ENCODE measurements around the gene ANKMY1. TPM values are rescaled to one million over a fixed set of nuclear protein-coding genes. Genes with fewer than 3 reads are reported as not detected.

The ANKMY1 gene
- total and polyA plus RNA-seq, 2 experiments from 2014 or later, result 2.3 to 8.9 TPM

DNA sequence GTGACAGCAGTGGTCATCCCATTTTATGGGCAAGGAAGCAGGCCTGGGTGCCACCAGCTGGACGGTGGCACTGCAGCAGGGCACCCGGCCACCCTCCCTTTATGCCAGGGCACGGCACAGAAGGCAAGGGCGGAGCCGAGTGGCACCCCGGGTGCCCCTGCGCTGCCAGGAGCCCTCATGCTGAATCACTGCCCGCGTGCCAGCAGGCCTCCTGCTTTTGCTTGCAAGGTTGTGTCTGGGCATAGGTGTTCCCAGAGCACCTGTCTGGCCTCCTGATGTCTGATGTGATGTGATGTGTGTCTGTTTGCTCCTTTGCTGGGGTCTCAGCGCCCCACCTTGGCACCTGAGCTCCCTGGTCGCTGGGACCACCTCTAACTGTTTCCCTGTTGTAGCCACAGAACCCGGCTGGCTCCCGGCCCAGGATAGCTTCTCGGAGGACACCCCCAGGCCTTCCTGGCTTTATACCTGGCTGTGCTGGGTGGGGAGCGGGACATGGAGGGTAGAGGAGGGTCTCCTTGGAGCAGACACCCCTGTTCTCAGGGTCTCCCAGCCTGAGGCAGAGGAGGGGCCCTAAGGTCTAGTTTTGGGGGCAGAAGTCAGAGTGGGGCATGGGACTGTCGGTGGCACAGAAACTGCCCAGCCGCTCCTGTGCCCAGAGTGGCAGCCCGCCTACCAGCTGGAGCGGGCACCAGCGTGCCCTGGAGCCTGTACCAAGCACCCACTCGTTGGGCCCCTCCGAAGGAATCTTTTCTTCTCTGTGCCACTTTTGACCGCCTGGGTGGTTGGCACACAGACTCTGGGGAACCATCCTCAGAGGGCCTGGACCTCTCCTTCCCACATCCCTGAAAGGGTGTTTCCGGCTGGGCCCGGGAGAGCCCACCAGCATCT is 118.7 kb downstream of the ANKMY1 start:
- Mint-ChIP-seq H3K9me3 (no peaks in the 10 kb centered on the region), H3K36me3 (ENCODE audit: low read depth) (no peaks in the 10 kb centered on the region), H3K27ac (no peak overlapping the region), H3K4me3 (no peak overlapping the region), H3K27me3 (ENCODE audit: insufficient read depth, low read depth, poor library complexity) (peaks cover 24% of the 10 kb centered on the region), H3K4me1 (peaks cover 3% of the 10 kb centered on the region; the same call in 1 of the 3 replicates)
- peaks cover 8% of the 10 kb centered on the region; the same call in 1 of the 2 replicates for H3K4me1 ChIP-seq (ENCODE audit: insufficient read depth)
- H3K4me3 ChIP-seq, result no peak overlapping the region
- H3K9me2 ChIP-seq (ENCODE audit: insufficient read depth), result no peaks in the 10 kb centered on the region
- H3K79me2 ChIP-seq (replicated peaks; ENCODE audit: insufficient read depth), result peaks cover 11% of the 10 kb centered on the region; the same call in 1 of the 2 replicates
- DNase-seq (ENCODE audit: low spot score) (no peak), ATAC-seq (no peak)
- no peak overlapping the region for H2AFZ ChIP-seq
- H3K4me2 ChIP-seq, result no peak overlapping the region
- peaks cover 19% of the 10 kb centered on the region for H3K27me3 ChIP-seq (ENCODE audit: insufficient read depth)
- TF ChIP-seq, protein P1, sequence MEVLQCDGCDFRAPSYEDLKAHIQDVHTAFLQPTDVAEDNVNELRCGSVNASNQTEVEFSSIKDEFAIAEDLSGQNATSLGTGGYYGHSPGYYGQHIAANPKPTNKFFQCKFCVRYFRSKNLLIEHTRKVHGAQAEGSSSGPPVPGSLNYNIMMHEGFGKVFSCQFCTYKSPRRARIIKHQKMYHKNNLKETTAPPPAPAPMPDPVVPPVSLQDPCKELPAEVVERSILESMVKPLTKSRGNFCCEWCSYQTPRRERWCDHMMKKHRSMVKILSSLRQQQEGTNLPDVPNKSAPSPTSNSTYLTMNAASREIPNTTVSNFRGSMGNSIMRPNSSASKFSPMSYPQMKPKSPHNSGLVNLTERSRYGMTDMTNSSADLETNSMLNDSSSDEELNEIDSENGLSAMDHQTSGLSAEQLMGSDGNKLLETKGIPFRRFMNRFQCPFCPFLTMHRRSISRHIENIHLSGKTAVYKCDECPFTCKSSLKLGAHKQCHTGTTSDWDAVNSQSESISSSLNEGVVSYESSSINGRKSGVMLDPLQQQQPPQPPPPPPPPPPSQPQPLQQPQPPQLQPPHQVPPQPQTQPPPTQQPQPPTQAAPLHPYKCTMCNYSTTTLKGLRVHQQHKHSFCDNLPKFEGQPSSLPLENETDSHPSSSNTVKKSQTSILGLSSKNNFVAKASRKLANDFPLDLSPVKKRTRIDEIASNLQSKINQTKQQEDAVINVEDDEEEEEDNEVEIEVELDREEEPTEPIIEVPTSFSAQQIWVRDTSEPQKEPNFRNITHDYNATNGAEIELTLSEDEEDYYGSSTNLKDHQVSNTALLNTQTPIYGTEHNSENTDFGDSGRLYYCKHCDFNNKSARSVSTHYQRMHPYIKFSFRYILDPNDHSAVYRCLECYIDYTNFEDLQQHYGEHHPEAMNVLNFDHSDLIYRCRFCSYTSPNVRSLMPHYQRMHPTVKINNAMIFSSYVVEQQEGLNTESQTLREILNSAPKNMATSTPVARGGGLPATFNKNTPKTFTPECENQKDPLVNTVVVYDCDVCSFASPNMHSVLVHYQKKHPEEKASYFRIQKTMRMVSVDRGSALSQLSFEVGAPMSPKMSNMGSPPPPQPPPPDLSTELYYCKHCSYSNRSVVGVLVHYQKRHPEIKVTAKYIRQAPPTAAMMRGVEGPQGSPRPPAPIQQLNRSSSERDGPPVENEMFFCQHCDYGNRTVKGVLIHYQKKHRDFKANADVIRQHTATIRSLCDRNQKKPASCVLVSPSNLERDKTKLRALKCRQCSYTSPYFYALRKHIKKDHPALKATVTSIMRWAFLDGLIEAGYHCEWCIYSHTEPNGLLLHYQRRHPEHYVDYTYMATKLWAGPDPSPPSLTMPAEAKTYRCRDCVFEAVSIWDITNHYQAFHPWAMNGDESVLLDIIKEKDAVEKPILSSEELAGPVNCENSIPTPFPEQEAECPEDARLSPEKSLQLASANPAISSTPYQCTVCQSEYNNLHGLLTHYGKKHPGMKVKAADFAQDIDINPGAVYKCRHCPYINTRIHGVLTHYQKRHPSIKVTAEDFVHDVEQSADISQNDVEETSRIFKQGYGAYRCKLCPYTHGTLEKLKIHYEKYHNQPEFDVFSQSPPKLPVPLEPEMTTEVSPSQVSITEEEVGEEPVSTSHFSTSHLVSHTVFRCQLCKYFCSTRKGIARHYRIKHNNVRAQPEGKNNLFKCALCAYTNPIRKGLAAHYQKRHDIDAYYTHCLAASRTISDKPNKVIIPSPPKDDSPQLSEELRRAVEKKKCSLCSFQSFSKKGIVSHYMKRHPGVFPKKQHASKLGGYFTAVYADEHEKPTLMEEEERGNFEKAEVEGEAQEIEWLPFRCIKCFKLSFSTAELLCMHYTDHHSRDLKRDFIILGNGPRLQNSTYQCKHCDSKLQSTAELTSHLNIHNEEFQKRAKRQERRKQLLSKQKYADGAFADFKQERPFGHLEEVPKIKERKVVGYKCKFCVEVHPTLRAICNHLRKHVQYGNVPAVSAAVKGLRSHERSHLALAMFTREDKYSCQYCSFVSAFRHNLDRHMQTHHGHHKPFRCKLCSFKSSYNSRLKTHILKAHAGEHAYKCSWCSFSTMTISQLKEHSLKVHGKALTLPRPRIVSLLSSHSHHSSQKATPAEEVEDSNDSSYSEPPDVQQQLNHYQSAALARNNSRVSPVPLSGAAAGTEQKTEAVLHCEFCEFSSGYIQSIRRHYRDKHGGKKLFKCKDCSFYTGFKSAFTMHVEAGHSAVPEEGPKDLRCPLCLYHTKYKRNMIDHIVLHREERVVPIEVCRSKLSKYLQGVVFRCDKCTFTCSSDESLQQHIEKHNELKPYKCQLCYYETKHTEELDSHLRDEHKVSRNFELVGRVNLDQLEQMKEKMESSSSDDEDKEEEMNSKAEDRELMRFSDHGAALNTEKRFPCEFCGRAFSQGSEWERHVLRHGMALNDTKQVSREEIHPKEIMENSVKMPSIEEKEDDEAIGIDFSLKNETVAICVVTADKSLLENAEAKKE (CRISPR knock-in tag; IDR thresholded peaks at IDR 0.05), result no peak
- TF ChIP-seq JUNB (IDR thresholded peaks at IDR 0.05; ENCODE audit: unreplicated experiment) (no peak), ZNF331 (CRISPR knock-in tag; IDR thresholded peaks at IDR 0.05; ENCODE audit: low read depth) (no peak), STAT1 (IDR thresholded peaks at IDR 0.05; ENCODE audit: unreplicated experiment) (no peak), CREB1 (CRISPR knock-in tag; IDR thresholded peaks at IDR 0.05; ENCODE audit: low read depth) (no peak)
- TF ChIP-seq, protein P2, sequence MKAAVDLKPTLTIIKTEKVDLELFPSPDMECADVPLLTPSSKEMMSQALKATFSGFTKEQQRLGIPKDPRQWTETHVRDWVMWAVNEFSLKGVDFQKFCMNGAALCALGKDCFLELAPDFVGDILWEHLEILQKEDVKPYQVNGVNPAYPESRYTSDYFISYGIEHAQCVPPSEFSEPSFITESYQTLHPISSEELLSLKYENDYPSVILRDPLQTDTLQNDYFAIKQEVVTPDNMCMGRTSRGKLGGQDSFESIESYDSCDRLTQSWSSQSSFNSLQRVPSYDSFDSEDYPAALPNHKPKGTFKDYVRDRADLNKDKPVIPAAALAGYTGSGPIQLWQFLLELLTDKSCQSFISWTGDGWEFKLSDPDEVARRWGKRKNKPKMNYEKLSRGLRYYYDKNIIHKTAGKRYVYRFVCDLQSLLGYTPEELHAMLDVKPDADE (IDR thresholded peaks at IDR 0.05), result no peak
- H3K36me3 ChIP-seq (ENCODE audit: insufficient read depth), result no peaks in the 10 kb centered on the region
- H3K27ac ChIP-seq (ENCODE audit: low read depth), result no peak overlapping the region
- 0 out of 2 replicates have a peak, but pooled peaks cover 2% of the 10 kb centered on the region for H3F3A ChIP-seq (replicated peaks; ENCODE audit: low read depth)
- H4K20me1 ChIP-seq (replicated peaks; ENCODE audit: insufficient read depth), result peaks cover 7% of the 10 kb centered on the region
